GM21786 (cell line): ENCODE data around the gene BMERB1.
"Not testable (repeated sequence)": the region's sequence is repeated elsewhere in the genome, so short reads cannot be mapped to it uniquely, and the experiment has no call there.

Source experiments
- ATAC-seq: cut with Tn5 transposase; IDR thresholded peaks from one replicate; pipeline ENCODE4 v1.9.1; 2021; ENCODE audit not compliant: unreplicated experiment

Gene BMERB1

GRCh38 chr16:15422222-15422621 is 12.2 kb upstream of the BMERB1 start:
- ATAC-seq, result no peak

- no peak for ATAC-seq
Observed at GRCh38 chr16:15425861-15426260, 8.5 kb upstream of the BMERB1 start.

DNA sequence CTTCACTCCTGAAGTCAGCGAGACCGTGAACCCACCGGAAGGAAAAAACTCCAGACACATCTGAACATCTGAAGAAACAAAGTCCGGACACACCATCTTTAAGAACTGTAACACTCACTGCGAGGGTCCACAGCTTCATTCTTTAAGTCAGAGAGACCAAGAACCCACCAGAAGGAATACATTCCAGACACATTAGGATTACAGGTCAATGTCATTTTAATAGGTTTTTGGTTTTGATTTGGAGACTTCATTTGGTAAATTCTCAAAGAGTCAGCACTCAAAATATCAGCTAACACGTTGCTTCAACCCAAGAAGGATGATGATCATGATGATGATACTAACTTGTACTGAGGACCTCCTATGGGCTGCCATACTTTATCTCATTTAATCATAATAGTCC is 7.6 kb upstream of the BMERB1 start:
- ATAC-seq, result no peak

GRCh38 chr16:15427648-15428239 is 6.6 kb upstream of the BMERB1 start:
- no peak for ATAC-seq

GRCh38 chr16:15430884-15431283 is 3.5 kb upstream of the BMERB1 start:
- not testable (repeated sequence) for ATAC-seq

- ATAC-seq, result no peak
Observed at GRCh38 chr16:15434079-15434424, 336 bp upstream of the BMERB1 start.

GRCh38 chr16:15435216-15435864 is 952 bp downstream of the BMERB1 start:
- no peak for ATAC-seq

DNA sequence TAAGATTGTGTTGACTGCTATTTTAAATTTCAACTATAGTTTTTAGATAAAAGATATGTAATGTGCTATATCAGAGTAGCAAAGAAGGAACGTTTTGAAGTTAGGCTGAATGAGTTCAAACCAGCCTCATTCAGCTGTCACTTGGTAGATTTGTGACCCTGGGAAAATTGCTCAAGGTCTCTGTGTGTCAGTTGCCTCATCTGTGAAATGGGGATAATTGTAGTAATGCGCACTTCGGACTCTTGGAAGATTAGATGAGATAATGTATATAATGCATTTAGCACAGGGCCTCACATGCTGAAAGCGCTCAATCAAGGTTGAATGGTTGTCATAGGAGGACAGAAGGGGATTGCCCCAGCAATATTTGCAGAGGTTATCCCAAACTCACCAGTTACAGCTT is 4.7 kb downstream of the BMERB1 start:
- ATAC-seq, result no peak

DNA sequence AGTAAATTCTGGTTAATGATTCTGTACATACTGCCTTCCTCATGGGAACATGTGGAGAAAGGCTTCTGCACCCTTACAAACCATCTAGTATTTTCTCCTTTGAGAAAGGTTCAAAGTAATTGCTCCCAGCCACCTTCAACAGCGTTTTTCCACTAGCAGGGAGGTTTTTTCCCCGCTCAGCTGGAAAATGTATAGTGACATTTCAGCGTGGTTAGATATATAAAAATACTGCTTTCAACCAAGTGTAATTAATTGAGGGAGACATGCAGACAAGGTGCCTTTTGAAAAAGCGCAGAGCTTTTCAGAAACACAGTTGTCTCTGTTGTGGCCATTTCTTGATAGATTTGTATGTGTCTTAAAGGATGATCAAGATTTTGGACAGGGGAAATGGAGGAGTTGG is 5.1 kb downstream of the BMERB1 start:
- no peak for ATAC-seq

DNA sequence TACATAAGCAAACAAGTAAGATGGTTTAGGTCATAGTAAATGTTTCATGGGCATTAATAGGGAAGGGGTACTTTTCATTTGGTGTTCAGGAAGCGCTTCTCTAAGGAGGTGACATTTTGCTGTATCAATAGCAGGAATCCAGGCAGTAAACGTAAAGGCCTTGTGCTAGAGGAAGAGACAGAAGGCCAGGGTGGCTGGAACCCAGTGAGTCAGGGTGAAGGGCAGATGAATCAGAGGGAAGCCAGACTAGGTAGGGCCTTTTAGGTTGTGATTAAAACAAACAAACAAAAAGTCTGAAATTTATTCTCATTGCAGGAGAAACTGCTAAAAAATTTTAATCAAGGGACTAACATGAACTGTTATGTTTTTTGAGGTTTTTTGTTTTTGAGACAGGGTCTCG is 6.5 kb downstream of the BMERB1 start:
- no peak for ATAC-seq

DNA sequence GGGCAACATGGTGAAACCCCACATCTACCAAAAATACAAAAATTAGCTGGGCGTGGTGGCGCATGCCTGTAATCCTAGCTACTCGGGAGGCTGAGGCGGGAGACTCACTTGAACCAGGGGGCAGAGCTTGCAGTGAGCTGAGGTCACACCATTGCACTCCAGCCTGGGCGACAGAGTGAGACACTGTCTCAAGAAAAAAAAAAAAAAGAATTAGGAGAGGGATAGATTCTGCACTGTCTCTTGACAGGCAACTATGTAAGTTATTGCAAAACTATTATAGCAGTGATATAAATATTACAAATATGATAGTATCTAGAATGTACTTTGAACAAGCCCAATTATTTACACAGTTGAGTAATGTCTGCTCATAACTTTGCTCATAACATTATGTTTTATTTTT is 7.8 kb downstream of the BMERB1 start:
- ATAC-seq, result not testable (repeated sequence)

DNA sequence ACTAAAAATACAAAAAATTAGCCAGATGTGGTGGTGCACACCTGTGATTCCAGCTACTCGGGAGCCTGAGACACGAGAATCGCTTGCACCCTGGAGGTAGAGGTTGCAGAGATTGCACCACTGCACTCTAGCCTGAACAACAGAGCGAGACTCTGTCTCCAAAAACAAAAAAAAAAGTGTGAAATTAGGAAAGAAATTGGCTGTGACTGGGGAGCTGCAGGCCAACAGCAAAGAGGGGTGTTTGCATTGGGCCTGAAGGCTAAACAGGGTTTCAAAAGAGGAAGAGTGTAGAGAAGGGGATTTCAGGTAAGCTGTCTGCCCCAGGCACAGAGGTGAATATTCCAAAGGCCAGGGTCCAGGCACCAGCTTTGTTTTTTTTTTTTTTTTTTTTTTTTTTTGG is 9.4 kb downstream of the BMERB1 start:
- no peak for ATAC-seq

- ATAC-seq, result no peak
Observed at GRCh38 chr16:15444264-15444663, 9.9 kb downstream of the BMERB1 start.

DNA sequence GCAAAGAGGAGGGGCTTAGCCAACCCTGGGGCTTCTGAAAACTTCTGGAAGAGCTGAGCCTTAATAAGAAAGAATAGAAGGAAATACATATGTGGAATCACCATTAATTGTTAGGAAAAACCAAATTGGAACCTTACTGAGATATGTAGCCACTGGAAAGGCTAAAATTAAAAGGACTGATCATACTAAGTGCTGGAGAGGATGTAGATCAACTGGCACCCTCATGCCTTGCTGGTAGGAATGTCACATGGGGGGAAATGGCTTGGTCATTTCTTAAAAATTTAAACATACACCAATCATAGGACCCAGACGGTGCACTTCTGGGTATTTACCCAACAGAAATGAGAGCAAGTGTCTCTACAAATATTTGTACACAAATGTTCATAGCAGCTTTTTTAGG is 11.1 kb downstream of the BMERB1 start:
- no peak for ATAC-seq

- no peak for ATAC-seq
Observed at GRCh38 chr16:15446901-15447300, 12.5 kb downstream of the BMERB1 start.

DNA sequence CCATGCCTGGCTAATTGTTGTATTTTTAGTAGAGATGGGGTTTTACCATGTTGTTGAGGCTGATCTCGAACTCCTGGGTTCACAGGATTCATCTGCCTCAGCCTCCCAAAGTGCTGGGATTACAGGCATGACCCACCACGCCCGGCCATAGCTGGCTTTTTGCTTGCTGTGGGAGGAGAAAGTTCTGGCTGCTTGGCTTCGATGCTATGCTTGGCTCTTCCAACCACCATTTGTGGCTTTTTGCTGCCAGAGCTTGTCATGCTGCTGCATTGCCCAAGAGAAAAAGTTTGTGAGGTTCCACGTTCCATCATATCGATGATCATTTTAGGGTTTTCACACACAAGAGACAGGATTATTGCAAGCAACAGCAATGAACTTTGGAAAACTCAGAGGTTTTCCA is 16.2 kb downstream of the BMERB1 start:
- ATAC-seq, result no peak

- ATAC-seq, result no peak
Observed at GRCh38 chr16:15451098-15451731, 16.8 kb downstream of the BMERB1 start.

DNA sequence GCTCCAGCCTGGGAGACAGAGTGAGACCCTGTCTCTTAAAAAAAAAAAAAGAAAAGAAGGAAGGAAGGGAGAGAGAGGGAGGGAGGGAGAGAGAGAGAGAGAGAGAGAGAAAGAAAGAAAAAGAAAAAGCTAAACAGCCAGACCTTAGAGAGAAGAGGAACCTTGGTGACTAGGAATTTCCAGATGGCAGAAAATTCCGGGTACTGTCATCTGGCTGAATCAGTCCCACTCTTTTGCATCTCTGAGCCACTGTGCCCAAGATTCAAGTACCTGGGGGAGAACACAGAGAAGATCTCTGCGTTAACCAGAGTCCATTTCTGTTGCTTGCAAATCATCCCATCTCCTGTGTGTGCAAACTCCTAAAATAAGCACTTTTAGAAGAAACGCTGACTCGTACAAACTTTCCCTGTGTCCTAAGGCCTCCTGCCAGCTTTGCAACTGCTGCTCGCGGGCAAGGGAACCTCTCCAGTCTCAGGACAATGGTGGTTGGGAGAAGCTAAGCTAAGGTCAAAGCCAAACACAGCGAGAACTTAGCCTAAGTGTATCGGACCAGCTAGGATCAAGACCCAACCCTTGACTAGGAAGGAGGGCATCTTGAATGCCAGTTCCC is 18.0 kb downstream of the BMERB1 start:
- no peak for ATAC-seq

GRCh38 chr16:15453296-15453695 is 18.9 kb downstream of the BMERB1 start:
- not testable (repeated sequence) for ATAC-seq

- ATAC-seq, result not testable (repeated sequence)
Observed at GRCh38 chr16:15454933-15455332, 20.5 kb downstream of the BMERB1 start.

- no peak for ATAC-seq
Observed at GRCh38 chr16:15457400-15457799, 23.0 kb downstream of the BMERB1 start.

DNA sequence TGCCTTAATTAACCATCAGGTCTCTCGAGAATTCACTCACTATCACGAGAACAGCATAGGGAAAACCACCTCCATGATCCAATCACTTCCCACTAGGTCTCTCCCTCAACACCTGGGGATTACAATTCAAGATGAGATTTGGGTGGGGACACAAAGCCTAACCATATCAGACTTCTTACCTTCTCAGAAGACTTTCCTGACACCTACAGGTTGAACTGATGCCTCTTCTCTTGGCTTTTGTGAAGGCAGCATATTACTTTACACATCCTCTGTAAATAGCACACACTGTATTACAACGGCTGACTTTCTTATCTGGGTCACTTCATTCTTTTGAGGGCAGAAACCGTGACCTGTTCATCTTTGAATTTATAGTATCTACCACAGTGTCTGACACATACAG is 23.6 kb downstream of the BMERB1 start:
- no peak for ATAC-seq
